ENCODE data around the gene PTPN22.

The PTPN22 gene

GRCh38 chr1:113787663-113788062 is 83.8 kb downstream of the PTPN22 start:
- no peak for DNase-seq (ENCODE audit: low read depth)
- TF ChIP-seq CTCF (IDR thresholded peaks at IDR 0.05; ENCODE audit: low read depth, low read length, missing control alignments), result no peak
- in situ Hi-C loops (cut with HindIII; ENCODE audit: low sequenced_read_pairs), result no loop called here
- no peak overlapping the region for H3K4me3 ChIP-seq (ENCODE audit: low read depth, low read length)

- DNase-seq (ENCODE audit: low read depth), result no peak
- in situ Hi-C loops (cut with HindIII; ENCODE audit: low sequenced_read_pairs), result no loop called here
- no peak for TF ChIP-seq CTCF (IDR thresholded peaks at IDR 0.05; ENCODE audit: low read depth, low read length, missing control alignments)
- no peak overlapping the region for H3K4me3 ChIP-seq (ENCODE audit: low read depth, low read length)
These were observed 85.4 kb downstream of the PTPN22 start for GRCh38 chr1:113786069-113786468.

- DNase-seq (ENCODE audit: low read depth), result no peak
- H3K4me3 ChIP-seq (ENCODE audit: low read depth, low read length), result no peak overlapping the region
- no peak for TF ChIP-seq CTCF (IDR thresholded peaks at IDR 0.05; ENCODE audit: low read depth, low read length, missing control alignments)
- in situ Hi-C loops (cut with HindIII; ENCODE audit: low sequenced_read_pairs), result no loop called here
These were observed 87.3 kb downstream of the PTPN22 start for GRCh38 chr1:113784104-113784779.

- in situ Hi-C loops (cut with HindIII; ENCODE audit: low sequenced_read_pairs), result no loop called here
- no peak for TF ChIP-seq CTCF (IDR thresholded peaks at IDR 0.05; ENCODE audit: low read depth, low read length, missing control alignments)
- no peak overlapping the region for H3K4me3 ChIP-seq (ENCODE audit: low read depth, low read length)
- no peak for DNase-seq (ENCODE audit: low read depth)
These were observed 88.0 kb downstream of the PTPN22 start for GRCh38 chr1:113783254-113784103.

GRCh38 chr1:113782406-113782805 is 89.1 kb downstream of the PTPN22 start:
- no peak for TF ChIP-seq CTCF (IDR thresholded peaks at IDR 0.05; ENCODE audit: low read depth, low read length, missing control alignments)
- H3K4me3 ChIP-seq (ENCODE audit: low read depth, low read length), result no peak overlapping the region
- no peak for DNase-seq (ENCODE audit: low read depth)
- in situ Hi-C loops (cut with HindIII; ENCODE audit: low sequenced_read_pairs), result no loop called here

GRCh38 chr1:113780374-113781146 is 91.0 kb downstream of the PTPN22 start:
- H3K4me3 ChIP-seq (ENCODE audit: low read depth, low read length), result no peak overlapping the region
- no peak for TF ChIP-seq CTCF (IDR thresholded peaks at IDR 0.05; ENCODE audit: low read depth, low read length, missing control alignments)
- no peak for DNase-seq (ENCODE audit: low read depth)
- in situ Hi-C loops (cut with HindIII; ENCODE audit: low sequenced_read_pairs), result no loop called here
